Astrocyte of the spinal cord (primary cell): ENCODE results near the gene ZNF543.

Experiments used
- DNase-seq: peaks from one replicate; pipeline ENCODE4 v3.0.0; 2011; ENCODE audit warnings: low read depth, low spot score
- H3K4me3 ChIP-seq: 2 replicates; pipeline ENCODE4 v1.5.1; 2011; ENCODE audit warnings: low read depth, mild to moderate bottlenecking, low read length, moderate library complexity
- CTCF ChIP-seq: IDR thresholded peaks from 2 replicates; pipeline ENCODE4 v1.5.1; 2012; ENCODE audit warnings: low read depth, mild to moderate bottlenecking, low read length, inconsistent platforms
- in situ Hi-C: cut with HindIII; loops from 2 replicates; pipeline ENCODE4 v1.10.0; 2017; ENCODE audit warnings: low sequenced_read_pairs

ZNF543 gene

GRCh38 chr19:57314146-57314545, 6.1 kb upstream of the ZNF543 start:
- DNase-seq: no peak
- in situ Hi-C loops: no loop called here
- TF ChIP-seq CTCF: no peak
- H3K4me3 ChIP-seq: no peak overlapping the region

- no peak overlapping the region for H3K4me3 ChIP-seq
- in situ Hi-C loops: no loop called here
- TF ChIP-seq CTCF: no peak
- DNase-seq: no peak
Observed at GRCh38 chr19:57317503-57317902, 2.8 kb upstream of the ZNF543 start.

GRCh38 chr19:57319869-57320179, 448 bp upstream of the ZNF543 start:
- TF ChIP-seq CTCF: no peak
- peak overlapping the region; percentile 94 for H3K4me3 ChIP-seq
- no peak for DNase-seq
- in situ Hi-C loops: no loop called here

- in situ Hi-C loops: no loop called here
- peak overlapping the region; percentile 94 for H3K4me3 ChIP-seq
- no peak for DNase-seq
- TF ChIP-seq CTCF: no peak
Observed at GRCh38 chr19:57321116-57321515, 844 bp downstream of the ZNF543 start.

- DNase-seq: no peak
- in situ Hi-C loops: no loop called here
- no peak for TF ChIP-seq CTCF
- peak overlapping the region; percentile 94 for H3K4me3 ChIP-seq
Observed at GRCh38 chr19:57321751-57322150, 1.5 kb downstream of the ZNF543 start.

- no peak for DNase-seq
- no peak overlapping the region for H3K4me3 ChIP-seq
- in situ Hi-C loops: no loop called here
- no peak for TF ChIP-seq CTCF
Observed at GRCh38 chr19:57324992-57325391, 4.7 kb downstream of the ZNF543 start.

GRCh38 chr19:57327993-57328392, 7.7 kb downstream of the ZNF543 start:
- DNase-seq: no peak
- TF ChIP-seq CTCF: no peak
- in situ Hi-C loops: no loop called here
- H3K4me3 ChIP-seq: no peak overlapping the region
